Stimulated activated naive CD8-positive, alpha-beta T cell treated with anti-CD3 and anti-CD28 coated beads, Interleukin-15, amount 100 ng/mL, for 72 hours (primary cell): ENCODE data around the gene SCRN2.

Source experiments
- ATAC-seq: fragments of 150-1000 bp; cut with Tn5 transposase; 2 replicates; pipeline ENCODE4 v1.10.0; 2021; ENCODE audit warnings: mild to moderate bottlenecking, moderate library complexity
- DNase-seq, 2 donors: peaks; one replicate each; pipeline ENCODE4 v3.0.0; 2021 to 2022
- H3K27ac Mint-ChIP-seq, 2 donors: one replicate each; pipeline ENCODE4 v1.8.0; 2022; ENCODE audit warnings: mild to moderate bottlenecking in 2 of 2, mixed read lengths in 2 of 2, moderate library complexity in 2 of 2
- H3K27me3 Mint-ChIP-seq: one replicate; pipeline ENCODE4 v1.8.0; 2022; ENCODE audit warnings: mixed read lengths
- H3K4me1 Mint-ChIP-seq: one replicate; pipeline ENCODE4 v1.8.0; 2022; ENCODE audit warnings: mild to moderate bottlenecking, mixed read lengths
- H3K4me3 Mint-ChIP-seq, 2 donors: one replicate each; pipeline ENCODE4 v1.8.0; 2022; ENCODE audit warnings: mild to moderate bottlenecking in 2 of 2, mixed read lengths in 2 of 2, moderate library complexity in 1 of 2
- H3K9me3 Mint-ChIP-seq, 2 donors: one replicate each; pipeline ENCODE4 v1.8.0; 2022; ENCODE audit warnings: mixed read lengths in 2 of 2

SCRN2 gene

DNA sequence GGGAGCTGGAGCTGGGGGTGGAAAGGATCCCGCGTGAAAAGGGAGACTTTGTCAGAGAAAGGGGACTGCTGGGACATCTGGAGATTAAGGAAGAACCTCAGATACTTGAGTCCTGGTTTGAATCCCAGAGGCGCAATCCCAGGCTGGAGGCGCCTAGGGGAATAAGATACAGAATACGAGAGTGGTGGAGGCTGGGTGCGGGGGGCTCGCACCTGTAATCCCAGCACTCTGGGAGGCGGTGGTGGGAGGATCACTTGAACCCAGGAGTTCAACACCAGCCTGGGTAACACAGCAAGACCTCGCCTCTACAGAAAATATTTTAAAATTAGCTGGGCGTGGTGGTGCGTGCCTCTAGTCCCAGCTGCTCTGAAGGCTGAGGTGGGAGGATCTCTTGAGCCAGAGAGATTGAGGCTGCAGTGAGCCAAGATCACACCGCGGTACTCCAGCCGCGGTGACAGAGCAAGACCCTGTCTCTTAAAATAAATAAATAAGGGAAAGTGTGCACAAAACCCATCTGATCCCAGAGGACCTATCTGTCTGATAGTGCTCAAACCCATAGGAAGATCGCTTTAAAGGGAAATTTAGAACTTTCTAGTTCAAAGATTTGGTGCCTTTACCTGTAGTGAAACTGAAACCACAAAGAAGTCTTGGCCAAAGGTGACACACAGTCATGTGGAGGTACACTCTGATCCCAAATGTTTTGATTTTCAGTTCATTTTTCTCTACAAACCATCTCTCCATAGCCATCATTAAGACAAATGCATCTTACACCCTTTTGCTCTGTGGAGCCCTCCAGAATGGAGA is 617 bp upstream of the SCRN2 start:
- no peak for ATAC-seq
- DNase-seq: no peak
- H3K4me1 Mint-ChIP-seq: peaks cover 47% of the 10 kb centered on the region

DNA sequence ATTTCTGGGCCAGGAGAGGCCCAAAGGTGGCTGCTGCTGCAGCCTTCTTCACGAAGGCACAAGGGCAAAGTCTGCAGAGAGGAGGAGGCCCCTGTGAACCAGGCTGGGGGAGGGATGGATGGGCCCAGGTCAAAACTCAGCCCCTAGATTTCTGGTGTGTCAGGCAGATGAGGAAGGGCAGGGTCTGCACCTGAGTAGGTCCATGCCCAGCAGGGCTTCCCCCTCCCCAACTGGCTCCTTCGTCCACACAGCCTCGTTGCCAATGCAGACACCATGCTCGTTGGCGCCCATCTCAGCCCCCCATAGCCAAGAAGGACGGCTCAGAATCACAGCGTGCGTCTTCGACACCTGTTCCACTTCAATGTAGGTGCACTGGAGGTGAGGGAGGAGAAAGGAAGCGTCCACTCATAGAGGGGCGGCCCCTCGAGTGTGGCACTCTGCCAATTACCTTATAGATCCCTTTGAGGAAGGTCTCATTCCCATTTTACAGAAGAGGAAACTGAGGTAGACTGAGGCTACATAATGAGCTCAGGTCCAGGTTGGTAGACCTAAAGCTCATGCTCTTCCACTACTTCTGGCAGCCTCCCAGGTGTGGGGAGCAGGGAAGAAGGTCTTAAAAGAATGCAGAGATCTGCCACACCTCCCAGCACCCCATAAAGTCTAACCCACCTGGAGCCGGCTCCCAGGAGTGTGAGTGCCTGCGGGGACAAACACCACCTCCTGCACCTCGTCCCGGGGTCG is 902 bp downstream of the SCRN2 start:
- ATAC-seq (no peak), DNase-seq (no peak)
- peak overlapping the region; percentile 12 to 46 for H3K27ac Mint-ChIP-seq
- no peaks in the 10 kb centered on the region for H3K9me3 Mint-ChIP-seq
- H3K4me3 Mint-ChIP-seq: peak overlapping the region; percentile 93 to 95
- peaks cover 56% of the 10 kb centered on the region for H3K4me1 Mint-ChIP-seq
- peaks cover 15% of the 10 kb centered on the region for H3K27me3 Mint-ChIP-seq

More for the DNA sequence above, 617 bp upstream of the SCRN2 start:
- Mint-ChIP-seq H3K27me3 (peaks cover 30% of the 10 kb centered on the region), H3K27ac (peak overlapping the region; percentile 88 to 94), H3K4me3 (peak overlapping the region; percentile 93 to 95), H3K9me3 (no peaks in the 10 kb centered on the region)

DNA sequence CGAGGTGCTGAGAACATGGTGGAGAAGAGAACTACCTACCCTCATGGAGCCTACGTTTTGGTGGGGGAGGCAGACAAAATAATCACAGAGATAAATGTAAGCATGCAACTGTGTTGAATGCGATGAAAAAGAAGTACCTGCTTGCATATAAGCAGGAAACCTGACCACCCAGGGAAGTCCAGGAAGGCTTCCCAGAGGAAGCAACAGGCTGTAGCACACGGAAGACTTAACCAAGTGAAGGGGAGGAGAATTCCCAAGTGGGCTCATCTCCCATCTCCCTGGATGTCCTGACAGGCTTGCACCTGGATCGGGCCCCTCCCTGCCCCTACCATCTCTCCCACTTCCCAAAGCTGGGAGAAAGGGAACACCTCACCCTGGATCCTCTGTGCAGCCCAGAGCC is 2.0 kb downstream of the SCRN2 start:
- no peak for DNase-seq
- no peak for ATAC-seq
- Mint-ChIP-seq H3K9me3 (no peaks in the 10 kb centered on the region), H3K27me3 (peaks cover 4% of the 10 kb centered on the region), H3K4me3 (no peak overlapping the region), H3K4me1 (peaks cover 67% of the 10 kb centered on the region), H3K27ac (no peak overlapping the region)

DNA sequence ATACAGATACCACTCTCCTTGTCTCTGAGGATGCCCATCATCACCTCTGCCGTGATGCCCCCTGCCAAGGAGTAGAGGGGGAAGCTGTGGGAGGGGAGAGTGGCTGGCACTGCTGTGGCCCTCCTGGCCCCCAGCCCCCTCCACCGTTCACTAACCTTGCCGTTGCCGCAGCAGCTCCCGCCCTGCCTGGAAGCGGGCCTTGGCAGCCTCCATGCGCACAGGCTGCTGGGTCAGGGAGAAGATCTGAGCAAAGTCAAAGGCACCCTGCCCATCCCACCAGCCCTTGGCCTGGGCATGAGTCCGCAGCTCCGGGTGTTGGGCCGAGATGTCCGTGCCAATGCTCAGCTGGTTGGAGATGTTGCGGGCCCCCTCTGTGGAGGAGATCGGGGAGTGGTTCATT is 2.4 kb downstream of the SCRN2 start:
- H3K4me1 Mint-ChIP-seq: peaks cover 69% of the 10 kb centered on the region
- H3K27ac Mint-ChIP-seq: no peak overlapping the region
- no peak overlapping the region for H3K4me3 Mint-ChIP-seq
- no peaks in the 10 kb centered on the region for H3K27me3 Mint-ChIP-seq
- no peak for DNase-seq
- no peaks in the 10 kb centered on the region for H3K9me3 Mint-ChIP-seq
- ATAC-seq: no peak

DNA sequence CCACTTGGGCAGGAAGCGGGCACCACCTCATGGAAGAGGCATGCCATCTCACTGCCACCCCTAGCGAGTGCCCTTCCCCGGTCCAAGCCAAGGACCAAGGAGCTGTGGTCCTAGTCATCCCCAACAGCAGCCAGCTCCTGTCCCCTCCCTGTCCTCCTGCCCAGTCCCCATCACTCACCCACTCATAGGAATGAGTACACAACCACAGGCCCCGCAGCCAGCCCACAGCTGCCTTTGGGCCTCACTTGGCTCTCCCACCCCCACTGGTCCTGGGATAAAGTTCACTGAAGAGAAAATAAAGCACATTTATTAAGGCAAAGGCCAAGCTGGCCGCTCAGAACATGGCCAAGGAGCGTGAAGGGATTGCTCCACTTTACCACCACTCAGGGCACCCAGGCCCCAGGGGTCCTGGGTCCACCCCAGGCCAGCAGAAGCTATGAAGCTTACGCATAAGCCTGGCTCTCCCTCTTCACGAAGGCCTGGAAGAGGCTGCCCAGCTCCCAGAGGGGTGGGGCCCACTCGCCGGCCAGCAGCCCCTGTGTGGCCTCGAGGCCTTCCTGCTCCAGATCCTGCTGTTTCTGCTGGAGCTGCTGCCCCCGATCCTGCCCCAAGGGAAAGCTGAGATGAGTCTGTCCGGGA is 3.6 kb downstream of the SCRN2 start:
- DNase-seq (no peak), ATAC-seq (no peak)
- peak overlapping the region in 1 of 2 donors; percentile 14 for H3K27ac Mint-ChIP-seq
- H3K4me3 Mint-ChIP-seq: no peak overlapping the region
- no peaks in the 10 kb centered on the region for H3K9me3 Mint-ChIP-seq
- H3K27me3 Mint-ChIP-seq: no peaks in the 10 kb centered on the region
- H3K4me1 Mint-ChIP-seq: peaks cover 59% of the 10 kb centered on the region

DNA sequence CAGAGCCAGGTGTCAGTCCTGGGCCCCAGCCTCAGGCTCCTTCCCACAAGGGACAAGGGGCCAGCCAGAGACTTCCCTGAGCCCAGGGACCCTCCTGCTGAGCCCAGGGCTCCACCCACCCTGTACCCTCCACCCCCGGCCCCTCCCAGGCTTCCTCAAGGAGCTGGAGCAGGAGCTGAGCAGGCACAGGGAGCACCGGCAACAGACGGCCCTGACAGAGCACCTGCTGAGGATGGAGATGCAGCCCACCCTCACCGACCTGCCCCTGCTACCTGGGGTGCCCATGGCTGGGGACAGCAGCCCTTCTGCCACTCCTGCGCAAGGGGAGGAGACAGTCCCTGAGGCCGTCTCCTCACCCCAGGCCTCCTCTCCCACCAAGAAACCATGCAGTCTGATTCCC is 4.5 kb downstream of the SCRN2 start:
- H3K4me3 Mint-ChIP-seq: no peak overlapping the region
- no peak for DNase-seq
- H3K9me3 Mint-ChIP-seq: no peaks in the 10 kb centered on the region
- H3K4me1 Mint-ChIP-seq: peaks cover 59% of the 10 kb centered on the region
- H3K27me3 Mint-ChIP-seq: no peaks in the 10 kb centered on the region
- ATAC-seq: no peak
- no peak overlapping the region for H3K27ac Mint-ChIP-seq

DNA sequence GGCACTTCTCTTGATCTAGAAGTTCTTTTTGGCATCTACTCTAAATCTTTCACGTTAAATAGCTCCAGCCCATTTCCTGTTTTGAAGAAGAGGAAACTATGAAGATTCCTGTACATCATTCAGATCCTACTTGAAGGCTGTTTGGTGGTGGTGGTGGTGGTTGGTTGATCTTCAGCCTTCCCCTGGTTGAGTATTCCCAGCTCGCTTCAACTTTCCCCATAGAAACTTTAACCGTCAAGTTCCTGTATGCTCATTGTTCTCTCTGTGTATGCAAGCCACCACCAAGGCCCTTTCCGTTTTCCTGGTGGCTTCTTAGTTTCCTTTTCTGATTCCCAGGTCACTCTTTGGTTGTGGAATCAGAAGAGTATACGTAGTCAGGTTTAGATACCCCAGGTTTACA is 6.3 kb downstream of the SCRN2 start:
- DNase-seq (no peak), ATAC-seq (no peak)
- Mint-ChIP-seq H3K9me3 (no peaks in the 10 kb centered on the region), H3K27ac (no peak overlapping the region), H3K4me3 (no peak overlapping the region), H3K4me1 (peaks cover 54% of the 10 kb centered on the region), H3K27me3 (no peaks in the 10 kb centered on the region)

DNA sequence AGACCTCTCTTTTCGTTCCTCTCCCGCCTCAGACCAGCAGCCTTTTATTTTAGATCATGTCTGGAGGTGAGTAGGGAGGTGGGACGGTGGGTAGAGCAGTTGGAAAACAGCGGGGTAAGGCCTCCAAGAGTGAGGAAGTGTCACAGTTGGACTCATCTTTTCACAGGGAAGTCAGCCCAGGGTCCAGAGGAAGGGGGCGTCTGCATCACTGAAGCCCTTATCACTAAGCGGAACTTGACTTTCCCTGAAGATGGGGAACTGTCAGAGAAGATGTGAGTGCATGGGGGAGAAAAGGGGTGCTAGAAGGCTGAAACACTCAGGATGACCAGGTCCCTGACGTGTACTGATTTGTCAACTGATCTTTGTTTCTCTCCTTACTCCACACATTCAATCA is 9.1 kb downstream of the SCRN2 start:
- Mint-ChIP-seq H3K4me3 (peak overlapping the region; percentile 93), H3K9me3 (no peaks in the 10 kb centered on the region), H3K4me1 (peaks cover 59% of the 10 kb centered on the region), H3K27me3 (no peaks in the 10 kb centered on the region), H3K27ac (peak overlapping the region; percentile 48 to 89)
- no peak for DNase-seq
- ATAC-seq: no peak

DNA sequence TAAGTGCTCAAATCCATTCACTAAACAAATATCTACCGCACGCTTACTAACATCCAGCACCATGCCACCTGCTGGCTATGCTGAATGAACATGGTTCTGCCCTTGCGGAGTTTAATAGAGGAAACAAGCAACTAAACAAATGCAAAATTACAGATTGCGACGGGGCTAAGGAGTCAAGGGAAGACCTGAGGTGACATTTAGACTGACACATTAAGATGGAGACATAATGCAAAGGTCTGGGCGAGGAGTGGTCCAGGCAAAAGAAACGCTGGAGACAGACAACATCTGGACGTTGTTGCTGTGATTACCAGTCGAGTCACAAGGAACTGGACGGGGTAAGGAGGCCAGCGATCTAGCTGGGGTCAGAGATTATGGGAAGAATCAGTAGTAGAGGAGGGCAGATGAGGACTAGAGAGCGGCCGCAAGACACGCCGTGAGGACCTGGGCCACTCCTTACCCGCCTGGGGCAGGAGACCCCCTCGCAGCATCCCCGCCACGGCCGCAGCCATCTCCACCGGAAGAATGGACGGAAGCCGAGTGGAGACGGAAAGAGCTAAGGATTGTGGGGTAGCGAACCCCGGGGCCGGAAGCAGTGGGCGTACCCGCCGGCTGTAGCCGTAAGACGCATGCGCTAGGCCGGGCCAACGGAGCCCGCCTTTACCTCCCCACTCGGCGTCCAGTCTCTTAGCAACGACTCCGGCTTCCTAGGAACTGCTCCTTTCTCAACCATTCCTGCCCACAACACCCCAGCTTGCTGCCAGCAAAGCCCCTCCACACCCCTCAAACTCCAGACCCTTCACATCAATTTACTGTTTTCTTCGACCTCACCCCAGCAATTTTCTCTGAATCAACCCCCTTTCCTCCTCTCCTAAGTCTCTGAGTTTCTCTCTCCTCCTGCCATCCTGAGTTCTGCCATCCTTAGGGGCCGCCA is 9.8 kb downstream of the SCRN2 start, which contains the start of the genes LRRC46 and MRPL10:
LRRC46 (plus strand) TSS at position 668 of the 931 bp plus-strand sequence. CDS start 320 bp downstream, outside the sequence.
MRPL10 (minus strand) TSS at position 539 of the 931 bp plus-strand sequence; CDS start at position 509, 30 bp downstream.
- Mint-ChIP-seq H3K4me3 (peak within 1 kb of the TSS; percentile 93), H3K27ac (peak within 1 kb of the TSS; percentile 76 to 89), H3K27me3 (no peaks in the 10 kb centered on the region), H3K4me1 (peaks cover 59% of the 10 kb centered on the region), H3K9me3 (no peaks in the 10 kb centered on the region)
- peak; percentile 85 to 91 for DNase-seq
- peak; percentile 96 for ATAC-seq

DNA sequence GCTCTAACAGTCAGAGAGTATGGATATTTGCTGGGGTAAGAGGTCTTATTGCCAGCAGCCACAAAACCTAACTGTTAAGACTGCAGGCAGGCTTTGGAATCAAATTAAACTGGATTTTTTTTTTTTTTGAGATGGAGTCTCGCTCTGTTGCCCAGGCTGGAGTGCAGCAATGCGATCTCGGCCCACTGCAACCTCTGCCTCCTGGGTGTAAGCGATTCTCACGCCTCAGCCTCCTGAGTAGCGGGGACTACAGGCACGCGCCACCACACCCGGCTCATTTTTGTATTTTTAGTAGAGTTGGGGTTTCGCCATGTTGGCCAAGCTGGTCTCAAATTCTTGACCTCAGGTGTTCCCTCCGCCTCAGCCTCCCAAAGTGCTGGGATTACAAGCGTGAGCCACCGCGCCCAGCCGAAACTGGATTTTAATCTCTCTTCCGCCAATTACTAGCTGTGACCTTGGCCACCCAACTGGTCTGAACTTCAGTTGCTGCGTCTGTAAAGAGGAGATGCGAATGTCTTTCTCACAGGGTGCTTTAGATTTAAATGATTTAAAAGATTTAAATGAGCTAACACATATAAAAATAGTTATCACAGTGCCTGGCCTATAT is 10.6 kb downstream of the SCRN2 start:
- Mint-ChIP-seq H3K27ac (peak overlapping the region; percentile 76 to 89), H3K27me3 (no peaks in the 10 kb centered on the region), H3K9me3 (no peaks in the 10 kb centered on the region), H3K4me3 (peak overlapping the region; percentile 93), H3K4me1 (peaks cover 52% of the 10 kb centered on the region)
- ATAC-seq (no peak), DNase-seq (no peak)

DNA sequence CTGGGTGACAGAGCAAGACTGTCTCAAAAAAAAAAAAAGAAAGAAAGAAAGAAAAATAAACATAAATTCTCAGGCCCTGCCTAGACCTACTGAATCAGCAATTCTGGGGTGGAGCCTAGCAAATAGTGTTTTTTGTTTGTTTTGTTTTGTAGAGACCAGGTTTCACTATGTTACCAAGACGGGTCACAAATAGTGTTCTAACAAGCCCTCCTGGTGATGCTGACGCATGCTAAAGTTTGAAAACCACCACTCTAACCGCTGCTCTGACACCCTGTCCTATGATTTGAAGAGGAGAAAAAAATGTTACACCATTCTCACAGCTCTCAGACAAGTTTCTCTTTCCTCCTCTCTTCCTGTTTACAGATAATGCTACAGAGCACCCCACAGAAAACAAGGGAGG is 11.2 kb downstream of the SCRN2 start:
- no peaks in the 10 kb centered on the region for H3K9me3 Mint-ChIP-seq

DNA sequence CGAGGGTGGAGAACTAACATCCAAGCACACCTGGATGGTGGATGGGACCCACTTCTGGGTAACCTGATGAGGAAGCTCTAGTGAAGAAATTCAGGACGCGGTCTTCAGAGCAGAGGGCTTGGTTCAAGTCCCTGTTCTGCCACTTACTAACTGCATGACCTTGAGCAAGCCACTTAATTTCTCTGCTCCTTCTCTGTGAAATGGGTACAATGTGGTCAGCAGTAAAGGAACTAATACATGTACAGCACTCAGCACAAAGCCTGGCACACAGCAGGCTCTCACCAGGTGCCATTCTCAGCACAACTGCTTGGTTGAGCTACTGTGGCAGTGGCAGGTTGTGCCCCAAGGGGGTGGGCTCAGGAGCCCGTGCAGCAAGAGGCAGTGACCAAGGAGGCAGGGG is 17.6 kb downstream of the SCRN2 start:
- H3K9me3 Mint-ChIP-seq: no peaks in the 10 kb centered on the region
- no peaks in the 10 kb centered on the region for H3K27me3 Mint-ChIP-seq
- ATAC-seq (no peak), DNase-seq (no peak)
- no peak overlapping the region for H3K27ac Mint-ChIP-seq
- H3K4me1 Mint-ChIP-seq: peaks cover 40% of the 10 kb centered on the region
- no peak overlapping the region for H3K4me3 Mint-ChIP-seq

More for the DNA sequence above, 11.2 kb downstream of the SCRN2 start:
- H3K27ac Mint-ChIP-seq: peak overlapping the region; percentile 61 to 79
- H3K4me3 Mint-ChIP-seq: peak overlapping the region; percentile 93
- DNase-seq: no peak
- peaks cover 46% of the 10 kb centered on the region for H3K4me1 Mint-ChIP-seq
- H3K27me3 Mint-ChIP-seq: no peaks in the 10 kb centered on the region
- no peak for ATAC-seq

DNA sequence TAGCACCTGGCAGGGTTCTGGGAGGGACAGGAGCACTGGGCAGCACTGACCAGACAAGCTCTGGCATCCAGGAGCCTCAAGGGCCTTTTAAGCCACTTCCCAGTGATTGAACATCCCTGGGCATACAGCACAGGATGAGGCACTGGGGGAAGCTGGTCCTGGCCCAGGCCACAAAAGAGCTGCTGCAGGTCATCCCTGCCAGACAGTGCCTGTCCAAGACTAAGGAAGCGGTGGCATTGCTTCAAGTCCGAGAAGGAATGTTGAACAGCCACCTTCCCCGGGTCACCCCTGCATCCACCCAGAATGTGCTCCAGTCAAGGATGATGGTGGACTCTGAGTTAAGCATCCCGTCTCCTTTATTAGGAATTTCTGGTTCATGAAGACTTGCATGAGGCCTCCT is 18.3 kb downstream of the SCRN2 start:
- no peaks in the 10 kb centered on the region for H3K27me3 Mint-ChIP-seq
- H3K4me1 Mint-ChIP-seq: peaks cover 35% of the 10 kb centered on the region
- H3K9me3 Mint-ChIP-seq: no peaks in the 10 kb centered on the region
- ATAC-seq: no peak
- peak overlapping the region in 1 of 2 donors; percentile 31 for H3K4me3 Mint-ChIP-seq
- H3K27ac Mint-ChIP-seq: peak overlapping the region in 1 of 2 donors; percentile 98
- no peak for DNase-seq
